ENCODE measurements around the gene POP7. TPM values are rescaled to one million over a fixed set of nuclear protein-coding genes. Genes with fewer than 3 reads are reported as not detected.

POP7 gene
- total RNA-seq, 6 experiments from 2014 or later: 13.0 to 52.2 (median 29.2) TPM

GRCh38 chr7:100675581-100676350 is 30.2 kb upstream of the POP7 start:
- ATAC-seq: peak; percentile 16 to 45 (median 37)
- TF ChIP-seq CTCF (IDR thresholded peaks at IDR 0.05): no peak
- peak; percentile 40 for TF ChIP-seq POLR2A (IDR thresholded peaks at IDR 0.05)
- intact Hi-C loops (cut with DNase I): loop anchor here in 1 of 2 donors (10.0 kb wide), 1 partner anchor 91 kb away; the partner anchor contains the start of genes FBXO24 and LRCH4

GRCh38 chr7:100676501-100677306 is 29.2 kb upstream of the POP7 start:
- Histone ChIP-seq H3K4me3 (peak overlapping the region in 2 of 3 donors; percentile 90 to 91), H3K27me3 (no peaks in the 10 kb centered on the region), H3K9me3 (no peaks in the 10 kb centered on the region), H3K4me1 (peaks cover 0 to 5% (median 2%) of the 10 kb centered on the region in 4 donors), H3K36me3 (peaks cover 6 to 40% (median 16%) of the 10 kb centered on the region in 4 donors), H3K27ac (peak overlapping the region; percentile 91 to 99 (median 98))
- DNase-seq (peak in 2 of 3 donors; percentile 40 to 74), ATAC-seq (no peak)
- WGBS (ENCODE audit: insufficient coverage, low coverage, low lambda C conversion rate, missing lambda C conversion rate): 29% methylated on average over 5 of the region's 23 CpGs
- TF ChIP-seq POLR2A (IDR thresholded peaks at IDR 0.05) (no peak), CTCF (IDR thresholded peaks at IDR 0.05) (no peak)
- intact Hi-C loops (cut with DNase I): loop anchor here in 1 of 2 donors (10.0 kb wide), 1 partner anchor 92 kb away; the partner anchor contains the start of genes FBXO24 and LRCH4

More at GRCh38 chr7:100675581-100676350, 30.2 kb upstream of the POP7 start:
- H3K27me3 ChIP-seq: no peaks in the 10 kb centered on the region
- H3K27ac ChIP-seq: peak overlapping the region; percentile 91 to 99 (median 98)
- peaks cover 0 to 5% (median 2%) of the 10 kb centered on the region in 4 donors for H3K4me1 ChIP-seq
- no peaks in the 10 kb centered on the region for H3K9me3 ChIP-seq
- peak overlapping the region; percentile 68 to 91 (median 90) for H3K4me3 ChIP-seq
- DNase-seq: peak; percentile 85 to 90 (median 88)
- peaks cover 4 to 35% (median 15%) of the 10 kb centered on the region in 4 donors for H3K36me3 ChIP-seq
- 0% methylated on average over 8 of the region's 59 CpGs for WGBS (ENCODE audit: insufficient coverage, low coverage, low lambda C conversion rate, missing lambda C conversion rate)

GRCh38 chr7:100677308-100678267 is 28.3 kb upstream of the POP7 start:
- WGBS (ENCODE audit: insufficient coverage, low coverage, low lambda C conversion rate, missing lambda C conversion rate): 87% methylated on average over 9 of the region's 36 CpGs

More at GRCh38 chr7:100677308-100678267, 28.3 kb upstream of the POP7 start:
- Histone ChIP-seq H3K27me3 (no peaks in the 10 kb centered on the region), H3K27ac (no peak overlapping the region), H3K36me3 (peaks cover 6 to 48% (median 20%) of the 10 kb centered on the region in 4 donors), H3K9me3 (no peaks in the 10 kb centered on the region), H3K4me3 (no peak overlapping the region), H3K4me1 (peaks cover 0 to 5% (median 2%) of the 10 kb centered on the region in 4 donors)
- DNase-seq: peak in 2 of 3 donors; percentile 28 to 51
- no peak for TF ChIP-seq CTCF (IDR thresholded peaks at IDR 0.05)
- no peak for TF ChIP-seq POLR2A (IDR thresholded peaks at IDR 0.05)
- intact Hi-C loops (cut with DNase I): loop anchor here in 1 of 2 donors (10.0 kb wide), 1 partner anchor 93 kb away; the partner anchor contains the start of genes FBXO24 and LRCH4
- ATAC-seq: no peak

Measured in right lobe of liver (tissue), 6 donors.